CD4-positive, alpha-beta T cell treated with Interleukin-17A for 1 hour (primary cell): ENCODE measurements around the gene NAT14.

Source experiments
- DNase-seq: peaks from one replicate; pipeline ENCODE4 v3.0.0-alpha.2; 2020

Gene NAT14

DNA sequence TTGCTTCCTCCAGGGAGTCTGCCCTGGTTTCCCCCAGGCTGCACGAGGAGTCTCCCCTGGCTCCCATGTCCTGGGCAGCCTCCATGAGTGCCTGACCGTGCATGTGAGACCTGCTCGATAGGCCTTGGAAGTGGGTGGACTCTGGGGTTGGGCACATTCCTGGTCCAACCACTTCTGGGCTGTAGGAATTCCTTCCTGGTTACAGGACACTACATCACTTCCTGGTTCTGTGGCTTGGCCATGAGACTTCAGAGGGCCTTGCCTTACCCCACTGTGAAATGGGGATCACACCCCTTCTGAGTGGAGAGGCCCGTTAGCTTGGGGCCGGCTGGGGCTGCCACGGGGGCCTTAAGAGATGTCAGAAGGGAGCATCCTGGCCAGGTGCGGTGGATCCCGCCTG is 12.5 kb upstream of the NAT14 start:
- no peak for DNase-seq

GRCh38 chr19:55473225-55474012 is 11.6 kb upstream of the NAT14 start:
- DNase-seq, result no peak

DNA sequence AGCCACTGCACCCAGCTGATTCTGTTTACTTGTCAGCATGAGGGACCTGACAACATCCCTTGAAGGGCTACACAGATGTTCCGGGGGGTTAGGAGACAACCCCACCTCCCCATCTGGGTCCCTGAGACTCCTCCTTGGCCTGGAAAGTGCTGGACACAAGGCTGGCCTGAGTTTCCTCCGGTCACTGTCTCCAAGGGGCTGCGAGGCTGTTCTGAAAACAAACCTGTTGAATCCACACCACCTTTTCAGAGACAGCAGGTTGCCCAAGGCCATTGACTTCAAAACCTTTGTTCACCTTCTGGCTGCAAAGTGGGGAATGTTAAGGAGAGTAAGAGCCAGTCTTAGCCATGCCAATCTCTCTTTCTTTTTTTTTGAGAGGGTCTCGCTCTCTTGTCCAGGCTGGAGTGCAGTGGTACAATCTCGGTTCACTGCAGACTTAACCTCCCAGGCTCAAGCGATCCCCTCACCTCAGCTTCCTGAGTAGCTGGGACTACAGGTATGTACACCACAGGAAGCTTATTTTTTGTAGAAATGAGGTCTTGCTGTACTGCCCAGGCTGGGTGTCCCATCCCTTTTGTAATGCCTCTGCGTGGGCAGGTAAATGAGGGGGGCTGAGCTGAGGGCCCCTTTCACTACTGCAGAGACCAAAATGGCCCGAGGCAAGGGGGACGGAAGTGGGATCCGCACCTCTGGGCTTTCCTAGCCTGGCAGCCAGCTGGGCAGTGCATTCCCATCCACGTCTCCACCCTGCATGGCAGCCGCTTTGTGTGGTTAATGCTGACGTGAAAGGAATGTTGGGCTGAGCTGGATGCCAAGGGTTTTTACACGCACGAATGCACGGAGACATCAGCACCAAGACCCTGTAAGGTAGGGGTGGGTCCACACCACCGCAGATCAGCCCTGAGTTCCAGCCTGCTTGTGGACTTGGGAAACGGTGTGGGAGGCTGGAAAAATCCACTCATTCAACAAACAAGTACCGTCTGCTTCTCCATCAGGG is 10.4 kb upstream of the NAT14 start:
- DNase-seq, result no peak

DNA sequence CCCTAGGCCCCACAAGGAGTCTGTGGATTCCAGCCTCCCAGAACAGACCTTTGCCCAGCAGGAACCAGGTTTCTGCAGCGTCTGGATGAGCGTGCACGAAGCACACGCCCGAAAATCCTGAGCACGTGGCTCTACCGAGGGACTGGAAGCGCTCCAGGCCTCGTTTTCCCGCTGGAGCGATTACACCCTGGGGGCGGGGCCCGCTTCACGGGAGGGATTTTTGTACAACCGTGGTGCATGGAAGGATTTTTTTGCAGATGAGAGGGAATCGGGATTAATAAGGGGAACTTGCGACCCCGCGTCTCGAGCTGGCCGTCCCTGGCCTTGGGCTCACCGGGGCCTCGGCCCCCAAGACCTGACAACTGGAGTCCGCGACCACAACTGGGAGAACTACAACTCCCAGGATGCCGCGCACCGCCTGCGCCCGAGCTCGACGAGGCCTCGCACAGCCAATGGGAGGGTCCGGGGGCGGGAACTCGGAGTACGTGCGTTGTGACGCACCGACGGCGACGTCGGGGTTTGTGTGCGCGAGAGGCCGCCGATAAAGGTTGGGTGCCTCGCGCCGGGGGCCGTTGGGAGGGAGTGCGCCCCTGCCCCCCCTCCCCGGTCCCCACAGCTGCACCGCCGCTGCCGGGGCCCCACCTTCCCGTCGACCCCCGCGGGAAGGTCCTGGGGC is 8.8 kb upstream of the NAT14 start, which contains the start of gene ZNF628:
Gene ZNF628, plus strand, starts transcription at position 518 of the 676 bp plus-strand sequence. CDS start 3,294 bp downstream, outside the sequence.
- DNase-seq, result peak; percentile 98

DNA sequence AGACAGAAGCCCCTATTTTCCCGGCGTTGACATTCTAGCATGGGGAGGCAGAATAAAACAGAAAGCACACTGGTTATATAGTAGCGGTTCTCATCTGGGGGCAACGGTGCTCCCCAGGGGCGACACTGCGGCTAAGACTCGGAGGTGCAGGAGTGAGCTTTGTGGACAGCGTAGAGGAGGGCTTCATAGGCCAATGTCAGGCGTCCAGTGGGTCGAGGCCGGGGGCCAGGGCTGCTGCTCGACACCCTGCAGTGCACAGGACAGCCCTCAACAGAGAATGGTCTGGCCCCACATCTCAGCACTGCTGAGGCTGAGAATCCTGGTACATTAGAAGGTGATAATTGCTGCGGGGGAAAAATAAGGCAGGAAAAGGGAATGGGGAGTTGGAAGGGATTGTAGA is 7.1 kb upstream of the NAT14 start:
- DNase-seq, result no peak

GRCh38 chr19:55478364-55478763 is 6.6 kb upstream of the NAT14 start:
- DNase-seq, result no peak

- no peak for DNase-seq
These were observed 5.9 kb upstream of the NAT14 start for GRCh38 chr19:55479045-55479444.

GRCh38 chr19:55479451-55480230 is 5.3 kb upstream of the NAT14 start:
- DNase-seq, result no peak

- DNase-seq, result no peak
These were observed 3.7 kb upstream of the NAT14 start for GRCh38 chr19:55481148-55481793.

DNA sequence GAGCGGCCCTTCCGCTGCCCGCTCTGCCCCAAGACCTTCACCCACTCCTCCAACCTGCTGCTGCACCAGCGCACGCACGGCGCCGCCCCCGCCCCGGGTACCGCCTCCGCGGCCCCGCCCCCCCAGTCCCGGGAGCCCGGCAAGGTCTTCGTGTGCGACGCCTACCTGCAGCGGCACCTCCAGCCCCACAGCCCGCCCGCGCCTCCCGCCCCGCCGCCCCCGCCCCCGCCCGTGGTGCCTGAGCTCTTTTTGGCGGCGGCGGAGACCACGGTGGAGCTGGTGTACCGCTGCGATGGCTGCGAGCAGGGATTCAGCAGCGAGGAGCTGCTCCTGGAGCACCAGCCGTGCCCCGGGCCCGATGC is 3.2 kb upstream of the NAT14 start:
- no peak for DNase-seq

- DNase-seq, result no peak
These were observed 2.6 kb upstream of the NAT14 start for GRCh38 chr19:55482156-55482961.

DNA sequence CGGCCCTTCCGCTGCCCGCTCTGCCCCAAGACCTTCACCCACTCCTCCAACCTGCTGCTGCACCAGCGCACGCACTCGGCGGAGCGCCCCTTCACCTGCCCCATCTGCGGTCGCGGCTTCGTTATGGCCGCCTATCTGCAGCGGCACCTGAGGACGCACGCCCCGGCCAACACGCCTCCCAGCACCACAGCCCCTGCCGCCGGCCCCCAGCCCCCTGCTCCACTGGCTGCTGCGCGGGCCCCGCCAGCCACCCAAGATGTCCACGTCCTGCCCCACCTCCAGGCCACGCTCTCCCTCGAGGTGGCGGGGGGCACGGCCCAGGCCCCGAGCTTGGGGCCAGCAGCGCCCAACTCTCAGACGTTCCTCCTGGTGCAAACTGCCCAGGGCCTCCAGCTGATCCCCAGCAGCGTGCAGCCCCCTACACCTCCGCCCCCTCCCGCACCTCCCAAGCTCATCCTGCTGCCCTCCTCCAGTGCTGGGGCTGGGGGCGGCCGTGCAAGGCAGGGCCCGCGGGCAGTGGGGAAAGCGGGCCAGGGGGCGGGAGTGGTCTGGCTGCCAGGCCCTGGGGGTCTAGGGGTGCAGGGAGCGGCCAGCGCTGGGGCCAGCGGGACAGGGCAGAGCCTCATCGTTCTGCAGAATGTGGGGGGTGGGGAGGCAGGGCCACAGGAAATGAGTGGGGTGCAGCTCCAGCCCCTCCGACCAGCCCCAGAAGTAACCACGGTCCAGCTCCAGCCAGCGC is 1.9 kb upstream of the NAT14 start:
- no peak for DNase-seq

- DNase-seq, result no peak
These were observed 1.0 kb upstream of the NAT14 start for GRCh38 chr19:55483706-55484592.

DNA sequence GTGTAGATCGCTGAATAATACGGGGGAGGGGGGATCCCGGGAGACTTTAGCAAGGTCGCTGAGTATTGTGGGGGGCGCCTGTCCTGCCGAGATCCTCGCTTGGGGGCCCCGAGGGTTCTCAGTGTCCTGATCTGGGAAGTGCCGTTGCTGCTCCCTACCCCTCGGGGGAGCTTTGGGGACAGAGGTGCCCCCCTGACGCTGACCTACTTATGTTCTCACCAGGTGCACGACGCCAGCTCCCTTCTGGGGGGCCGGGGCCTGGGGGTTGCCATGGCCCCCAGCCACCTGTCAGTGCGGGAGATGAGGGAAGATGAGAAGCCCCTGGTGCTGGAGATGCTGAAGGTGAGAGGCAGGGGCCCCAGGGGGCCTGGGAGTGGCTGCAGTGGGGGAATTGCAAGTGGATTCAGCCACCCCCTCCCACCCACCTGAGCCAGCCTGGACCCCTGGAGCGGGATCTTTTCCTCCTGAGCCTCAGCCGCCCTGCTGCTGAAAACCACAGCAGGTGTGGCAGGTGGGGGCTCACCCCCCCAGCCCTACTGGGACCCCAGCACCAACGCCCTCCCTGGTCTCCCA is 537 bp downstream of the NAT14 start:
- no peak for DNase-seq

DNA sequence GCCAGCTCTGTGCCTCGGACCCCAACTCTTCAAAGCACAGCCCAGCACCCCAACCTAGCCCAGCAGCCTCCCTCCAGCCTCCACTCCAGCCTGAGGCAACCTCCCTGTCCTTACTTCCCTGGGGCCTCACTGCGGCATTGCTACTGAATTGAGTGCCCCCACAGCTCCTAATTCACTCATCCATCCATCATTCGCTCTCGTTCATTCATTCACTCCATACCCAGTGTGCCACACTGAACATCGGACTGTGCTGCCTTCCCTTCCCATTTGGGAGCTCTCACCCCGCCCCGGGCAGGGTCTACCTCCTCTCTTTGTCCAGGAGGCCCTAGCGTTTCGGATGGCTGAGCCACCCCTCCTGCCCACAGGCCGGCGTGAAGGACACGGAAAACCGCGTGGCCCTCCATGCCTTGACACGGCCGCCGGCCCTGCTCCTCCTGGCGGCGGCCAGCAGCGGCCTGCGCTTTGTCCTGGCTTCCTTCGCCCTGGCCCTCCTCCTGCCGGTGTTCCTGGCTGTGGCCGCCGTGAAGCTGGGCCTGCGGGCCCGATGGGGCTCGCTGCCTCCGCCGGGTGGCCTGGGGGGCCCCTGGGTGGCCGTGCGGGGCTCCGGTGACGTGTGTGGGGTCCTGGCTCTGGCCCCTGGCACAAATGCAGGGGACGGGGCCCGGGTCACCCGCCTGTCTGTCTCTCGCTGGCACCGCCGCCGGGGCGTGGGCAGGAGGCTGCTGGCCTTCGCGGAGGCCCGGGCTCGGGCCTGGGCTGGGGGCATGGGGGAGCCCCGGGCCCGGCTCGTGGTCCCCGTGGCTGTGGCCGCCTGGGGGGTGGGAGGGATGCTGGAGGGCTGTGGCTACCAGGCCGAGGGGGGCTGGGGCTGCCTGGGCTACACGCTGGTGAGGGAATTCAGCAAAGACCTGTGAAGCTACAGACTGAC is 1.3 kb downstream of the NAT14 start:
- DNase-seq, result no peak

GRCh38 chr19:55486971-55487923 is 2.3 kb downstream of the NAT14 start:
- peak; percentile 17 for DNase-seq
